ENCODE results near the gene UHRF1.
"Not testable (repeated sequence)": the region's sequence is repeated elsewhere in the genome, so short reads cannot be mapped to it uniquely, and the experiment has no call there.

The UHRF1 gene

GRCh38 chr19:4909156-4909896 lies at the start of gene UHRF1:
Gene UHRF1, plus strand, starts transcription at chr19:4909501. Its CDS starts 1,385 bp downstream, at chr19:4910886.
- no peak for DNase-seq

DNA sequence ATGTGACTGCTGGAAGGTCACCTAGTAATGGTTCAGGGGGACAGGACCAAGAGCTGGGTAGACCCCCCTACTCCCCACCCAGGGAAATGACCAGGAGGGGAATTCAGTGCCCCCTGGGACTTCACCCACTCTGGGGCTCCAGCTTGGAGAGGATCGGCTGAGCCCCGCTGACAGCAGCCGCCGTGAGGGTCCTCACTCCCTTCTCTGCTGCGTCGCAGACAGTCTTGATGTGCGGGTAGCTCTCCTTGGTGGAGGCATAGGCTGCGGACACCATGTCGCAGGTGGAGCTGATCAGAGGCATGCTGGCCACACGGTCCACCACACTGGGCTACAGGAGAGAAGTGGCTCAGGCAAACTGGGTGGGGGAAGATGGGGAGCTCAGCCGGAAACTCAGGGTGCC lies 49.6 kb upstream of the UHRF1 start:
- no peak for DNase-seq

GRCh38 chr19:4861147-4861546 lies 48.2 kb upstream of the UHRF1 start:
- no peak for DNase-seq

- DNase-seq, result no peak
Measured at GRCh38 chr19:4866595-4867424, 42.5 kb upstream of the UHRF1 start.

DNA sequence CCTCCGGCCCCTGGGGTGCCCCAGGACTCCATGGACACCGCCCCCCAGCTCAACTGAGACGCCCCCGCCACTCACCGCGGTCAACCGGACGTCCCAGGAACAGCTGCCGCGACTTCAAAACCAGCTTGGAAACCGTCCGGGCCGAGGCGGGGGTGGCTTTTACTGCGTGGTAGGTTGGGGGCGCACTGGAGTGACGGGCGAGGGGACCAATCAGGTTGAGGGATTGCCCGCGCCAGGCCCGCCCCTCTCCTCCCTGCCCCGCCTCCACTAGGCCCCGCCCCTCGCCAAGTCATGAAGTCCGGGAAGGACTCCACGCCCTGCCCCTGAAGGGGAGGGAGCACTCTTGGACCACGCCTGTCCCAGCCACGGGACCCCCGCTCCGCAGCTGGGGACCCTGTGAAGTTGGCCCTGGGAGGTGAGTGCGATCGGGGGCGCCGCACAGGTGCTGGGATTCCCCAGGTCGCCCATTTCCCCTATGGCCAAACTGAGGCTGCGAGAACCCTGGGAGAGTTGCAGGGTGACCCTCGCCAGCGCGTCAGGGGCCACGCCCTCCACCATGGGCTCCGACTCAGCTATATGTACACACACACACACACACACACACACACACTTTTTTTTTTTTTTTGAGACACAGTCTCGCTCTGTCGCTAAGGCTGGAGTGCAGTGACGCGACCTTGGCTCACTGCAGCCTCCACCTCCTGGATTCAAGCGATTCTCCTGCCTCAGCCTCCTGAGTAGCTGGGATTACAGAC lies 41.6 kb upstream of the UHRF1 start, which contains the start of gene PLIN3:
Gene PLIN3, minus strand, starts transcription at position 134 of the 752 bp plus-strand sequence. CDS start 6,273 bp downstream, outside the sequence.
- peak; percentile 80 for DNase-seq

GRCh38 chr19:4868286-4868834 lies 40.9 kb upstream of the UHRF1 start:
- DNase-seq, result no peak

DNA sequence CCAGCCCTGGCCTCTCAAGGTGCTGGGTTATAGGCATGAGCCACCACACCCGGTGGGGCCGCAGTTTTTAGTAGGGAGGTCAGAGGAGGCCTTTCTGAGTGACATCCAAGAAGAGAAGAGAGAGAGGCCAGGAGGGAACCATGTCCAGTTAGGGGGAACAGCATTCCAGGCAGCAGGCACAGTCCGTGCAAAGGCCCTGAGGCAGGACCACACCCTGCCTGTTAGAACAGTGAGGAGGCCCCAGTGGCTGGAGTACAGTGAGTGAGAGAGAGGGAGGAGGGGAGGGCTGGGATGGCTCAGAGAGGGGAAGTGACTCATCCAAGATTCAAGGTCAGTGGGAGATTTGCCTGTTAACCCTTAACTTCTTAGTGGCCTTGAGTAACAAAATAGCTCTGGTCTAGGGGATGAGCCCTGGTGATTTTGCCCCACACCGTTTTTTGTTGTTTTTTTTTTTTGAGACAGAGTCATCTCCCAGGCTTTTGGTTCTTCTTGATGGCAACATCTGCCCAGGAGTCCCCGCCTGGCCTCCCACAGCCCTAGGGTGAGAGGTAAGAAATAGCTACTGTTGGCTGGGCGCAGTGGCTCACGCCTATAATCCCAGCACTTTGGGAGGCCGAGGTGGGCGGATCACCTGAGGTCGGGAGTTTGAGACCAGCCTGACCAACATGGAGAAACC lies 39.1 kb upstream of the UHRF1 start:
- DNase-seq, result no peak

DNA sequence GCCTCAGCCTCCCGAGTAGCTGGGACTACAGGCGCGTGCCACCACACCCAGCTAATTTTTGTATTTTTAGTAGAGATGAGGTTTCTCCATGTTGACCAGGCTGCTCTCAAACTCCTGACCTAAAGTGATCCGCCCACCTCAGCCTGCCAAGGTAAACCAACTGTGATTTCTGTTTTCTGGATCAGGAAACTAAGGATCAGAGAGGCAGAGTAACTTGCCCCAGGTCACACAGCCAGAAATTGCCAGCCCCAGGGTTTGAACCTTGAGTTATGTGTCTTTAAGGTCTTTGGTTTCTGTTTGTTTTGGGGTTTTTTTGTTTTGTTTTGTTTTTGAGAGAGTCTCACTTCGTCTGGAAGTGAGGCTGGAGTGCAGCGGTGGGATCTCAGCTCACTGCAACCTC lies 37.6 kb upstream of the UHRF1 start:
- DNase-seq, result no peak

- DNase-seq, result no peak
Measured at GRCh38 chr19:4873930-4874329, 35.4 kb upstream of the UHRF1 start.

GRCh38 chr19:4877753-4878490 lies 31.4 kb upstream of the UHRF1 start:
- DNase-seq, result no peak

DNA sequence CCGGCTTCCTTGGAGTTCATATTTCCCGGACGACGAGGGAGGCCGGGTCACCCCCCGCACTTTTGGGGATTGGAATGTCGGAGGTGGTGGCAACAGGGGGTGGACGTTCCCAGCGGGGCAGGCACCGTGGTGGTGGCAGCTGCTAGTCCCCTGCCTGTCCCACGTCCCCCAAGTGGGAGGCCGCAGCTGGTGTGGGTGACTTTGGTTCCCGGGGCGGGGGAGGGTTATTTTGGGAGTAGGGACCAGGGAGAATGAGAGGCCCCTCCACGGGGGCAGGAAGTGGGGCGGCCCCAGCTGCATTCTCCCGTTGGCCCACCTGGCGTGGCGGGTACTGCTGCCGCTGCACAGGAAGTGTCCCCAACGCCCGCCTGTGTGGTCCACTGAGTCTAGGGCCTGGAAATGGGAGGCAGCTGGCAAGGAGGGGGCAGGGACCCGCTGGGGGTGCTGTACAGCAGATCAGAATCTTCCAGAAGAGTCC lies 30.8 kb upstream of the UHRF1 start:
- no peak for DNase-seq

GRCh38 chr19:4879041-4879440 lies 30.3 kb upstream of the UHRF1 start:
- no peak for DNase-seq

GRCh38 chr19:4882874-4883273 lies 26.4 kb upstream of the UHRF1 start:
- DNase-seq, result not testable (repeated sequence)

DNA sequence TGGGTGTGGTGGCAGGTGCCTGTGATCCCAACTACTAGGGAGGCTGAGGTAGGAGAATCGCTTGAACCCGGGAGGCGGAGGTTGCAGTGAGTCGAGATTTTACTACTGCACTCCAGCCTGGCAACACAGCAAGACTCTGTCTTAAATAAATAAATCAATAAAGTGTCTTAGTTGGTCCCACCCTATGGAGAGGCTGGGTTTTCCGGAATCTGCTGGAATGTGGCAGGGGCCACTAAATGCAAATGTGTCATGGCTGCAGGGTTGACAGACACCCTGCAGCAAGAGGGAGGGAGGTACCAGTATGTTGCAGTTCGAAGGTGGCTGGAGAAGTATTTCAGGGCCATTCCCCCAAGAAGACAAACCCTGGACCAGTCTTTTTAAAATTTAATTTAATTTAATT lies 24.3 kb upstream of the UHRF1 start:
- DNase-seq, result not testable (repeated sequence)

DNA sequence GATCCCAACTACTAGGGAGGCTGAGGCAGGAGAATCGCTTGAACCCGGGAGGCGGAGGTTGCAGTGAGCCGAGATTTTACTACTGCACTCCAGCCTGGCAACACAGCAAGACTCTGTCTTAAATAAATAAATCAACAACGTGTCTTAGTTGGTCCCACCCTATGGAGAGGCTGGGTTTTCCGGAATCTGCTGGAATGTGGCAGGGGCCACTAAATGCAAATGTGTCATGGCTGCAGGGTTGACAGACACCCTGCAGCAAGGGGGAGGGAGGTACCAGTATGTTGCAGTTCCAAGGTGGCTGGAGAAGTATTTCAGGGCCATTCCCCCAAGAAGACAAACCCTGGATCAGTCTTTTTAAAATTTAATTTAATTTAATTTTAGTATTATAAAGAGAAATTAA lies 21.5 kb upstream of the UHRF1 start:
- not testable (repeated sequence) for DNase-seq

GRCh38 chr19:4889034-4889815 lies 20.1 kb upstream of the UHRF1 start:
- peak; percentile 54 for DNase-seq

- DNase-seq, result no peak
Measured at GRCh38 chr19:4891066-4891465, 18.2 kb upstream of the UHRF1 start.

DNA sequence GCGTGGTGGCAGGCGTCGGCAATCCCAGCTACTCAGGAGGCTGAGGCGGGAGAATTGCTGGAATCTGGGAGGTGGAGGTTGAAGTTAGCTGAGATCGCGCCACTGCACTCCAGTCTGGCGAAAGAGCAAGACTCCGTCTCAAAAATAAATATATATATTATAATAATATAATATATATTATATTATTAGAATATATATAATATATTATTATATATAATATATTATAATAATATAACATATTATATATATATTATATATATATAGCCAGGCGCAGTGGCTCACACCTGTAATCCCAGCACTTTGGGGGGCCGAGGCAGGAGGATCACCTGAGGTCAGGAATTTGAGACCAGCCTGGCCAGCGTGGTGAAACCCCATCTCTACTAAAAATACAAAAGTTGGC lies 16.3 kb upstream of the UHRF1 start:
- not testable (repeated sequence) for DNase-seq

DNA sequence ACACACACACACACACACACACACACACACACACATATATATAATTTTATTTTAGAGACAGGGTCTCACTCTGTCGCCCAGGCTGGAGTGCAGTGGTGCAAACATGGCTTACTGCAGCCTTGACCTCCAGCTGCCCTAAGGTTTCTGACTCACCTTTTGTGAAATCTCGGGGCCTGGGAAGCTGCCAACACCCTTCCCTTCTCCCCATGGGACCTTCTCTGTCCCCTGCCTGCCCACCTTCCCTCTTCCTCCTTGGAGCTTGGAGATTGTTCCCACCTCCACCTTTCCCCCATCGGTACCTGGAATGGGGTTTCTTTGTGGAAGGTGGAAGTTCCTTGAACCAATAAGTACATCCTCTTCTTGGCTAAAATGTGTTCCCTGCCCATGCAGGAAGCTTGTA lies 12.9 kb upstream of the UHRF1 start:
- DNase-seq, result no peak

GRCh38 chr19:4897146-4897545 lies 12.2 kb upstream of the UHRF1 start:
- no peak for DNase-seq

- not testable (repeated sequence) for DNase-seq
Measured at GRCh38 chr19:4900879-4901278, 8.4 kb upstream of the UHRF1 start.
